Ammon's horn (tissue), 1 donor: ENCODE data around the gene FAM149B1.
"Not testable (repeated sequence)": the region's sequence is repeated elsewhere in the genome, so short reads cannot be mapped to it uniquely, and the experiment has no call there.

Source experiments
- DNase-seq: peaks from one replicate; pipeline ENCODE4 v3.0.0-alpha.2; 2016; ENCODE audit warnings: low spot score

The FAM149B1 gene

GRCh38 chr10:73233883-73234282 lies 66.0 kb downstream of the FAM149B1 start:
- no peak for DNase-seq

GRCh38 chr10:73234695-73235094 lies 66.8 kb downstream of the FAM149B1 start:
- no peak for DNase-seq

- no peak for DNase-seq
Observed at GRCh38 chr10:73238990-73239566, 71.2 kb downstream of the FAM149B1 start.

GRCh38 chr10:73239908-73240307 lies 72.0 kb downstream of the FAM149B1 start:
- DNase-seq: no peak

- DNase-seq: no peak
Observed at GRCh38 chr10:73244866-73245477, 77.1 kb downstream of the FAM149B1 start.

- DNase-seq: no peak
Observed at GRCh38 chr10:73246322-73246645, 78.4 kb downstream of the FAM149B1 start.

- DNase-seq: peak; percentile 94
Observed at GRCh38 chr10:73246646-73247508, 79.0 kb downstream of the FAM149B1 start, which contains the start of gene DNAJC9. DNAJC9 (minus strand) TSS chr10:73247255; CDS start chr10:73247189, 66 bp downstream.

GRCh38 chr10:73247509-73248258 lies 79.8 kb downstream of the FAM149B1 start:
- DNase-seq: no peak

- no peak for DNase-seq
Observed at GRCh38 chr10:73248259-73248724, 80.4 kb downstream of the FAM149B1 start.

GRCh38 chr10:73251683-73252444 lies 83.9 kb downstream of the FAM149B1 start:
- DNase-seq: no peak

GRCh38 chr10:73252445-73253224 lies 84.7 kb downstream of the FAM149B1 start, which contains the start of gene MRPS16:
MRPS16 (minus strand) TSS chr10:73252644; CDS start chr10:73252482, 162 bp downstream.
- peak; percentile 97 for DNase-seq

GRCh38 chr10:73253225-73253555 lies 85.3 kb downstream of the FAM149B1 start:
- DNase-seq: no peak

- not testable (repeated sequence) for DNase-seq
Observed at GRCh38 chr10:73258612-73259011, 90.7 kb downstream of the FAM149B1 start.

- no peak for DNase-seq
Observed at GRCh38 chr10:73261362-73261995, 93.6 kb downstream of the FAM149B1 start.

- no peak for DNase-seq
Observed at GRCh38 chr10:73262105-73262730, 94.3 kb downstream of the FAM149B1 start.

- DNase-seq: no peak
Observed at GRCh38 chr10:73262880-73263555, 95.1 kb downstream of the FAM149B1 start.

GRCh38 chr10:73263693-73264347 lies 95.9 kb downstream of the FAM149B1 start:
- DNase-seq: peak; percentile 3

- DNase-seq: no peak
Observed at GRCh38 chr10:73264423-73264822, 96.5 kb downstream of the FAM149B1 start.

GRCh38 chr10:73281097-73281496 lies 113.2 kb downstream of the FAM149B1 start:
- DNase-seq: no peak
